SK-N-SH (cell line): ENCODE results near the gene SRSF6. TPM values are rescaled to one million over a fixed set of nuclear protein-coding genes. Genes with fewer than 3 reads are reported as not detected.

ENCODE experiments used
- CTCF ChIA-PET: fragments of 300-600, 350-600 bp; formaldehyde crosslinking; extraction: SDS; loops from one replicate; lab custom pipeline; 2021; lab: Yijun Ruan, JAX
- POLR2A ChIA-PET: fragments of 350-600 bp; sonication (Branson Sonifier 250); formaldehyde crosslinking; extraction: SDS; loops from one replicate; lab custom pipeline; 2020; ENCODE audit warnings: antibody characterized with exemption, inconsistent platforms; lab: Yijun Ruan, JAX
- DNase-seq: peaks from one replicate; pipeline ENCODE4 v3.0.0; 2012
- H2AFZ ChIP-seq: fragments of 200-600 bp; sonication (generic); 2 replicates; pipeline ENCODE4 v1.8.1; 2016; ENCODE audit warnings: antibody characterized with exemption, mild to moderate bottlenecking, low read depth
- H3F3A ChIP-seq: fragments of 200-600 bp; sonication (generic); replicated peaks from 2 replicates; pipeline ENCODE3; 2016; ENCODE audit warnings: antibody characterized with exemption, mild to moderate bottlenecking; ENCODE audit not compliant: insufficient read depth
- H3K27ac ChIP-seq, 2 experiments: fragments of 200-500 bp in 1 of 2; fragments of 200-600 bp in 1 of 2; sonication (Bioruptor generic) in 1 of 2; sonication (generic), shearing (Covaris generic) in 1 of 2; 2 replicates each; pipeline versions ENCODE4 v1.5.1 to v1.6.1; 2014 to 2016; ENCODE audit warnings: low read depth in 2 of 2, inconsistent platforms in 1 of 2, low read length in 1 of 2, mild to moderate bottlenecking in 1 of 2, mixed read lengths in 1 of 2
- H3K27me3 ChIP-seq: fragments of 200-600 bp; sonication (generic), shearing (Covaris generic); 2 replicates; pipeline ENCODE4 v1.6.1; 2016; ENCODE audit warnings: mixed run types; ENCODE audit not compliant: insufficient read depth
- H3K36me3 ChIP-seq, 2 experiments: fragments of 200-500 bp in 1 of 2; fragments of 200-600 bp in 1 of 2; sonication (Bioruptor generic) in 1 of 2; sonication (generic) in 1 of 2; replicated peaks in 1 of 2; 2 replicates each; pipeline versions ENCODE3 to v1.5.1; 2014 to 2016; ENCODE audit warnings: low read length in 1 of 2, mild to moderate bottlenecking in 1 of 2; ENCODE audit not compliant: insufficient read depth in 2 of 2, control insufficient read depth in 1 of 2
- H3K4me1 ChIP-seq, 2 experiments: fragments of 200-500 bp in 1 of 2; fragments of 200-600 bp in 1 of 2; sonication (Bioruptor generic) in 1 of 2; sonication (generic), shearing (Covaris generic) in 1 of 2; 2 replicates each; pipeline versions ENCODE4 v1.5.1 to v1.6.1; 2014 to 2016; ENCODE audit warnings: low read depth in 1 of 2, low read length in 1 of 2, mixed run types in 1 of 2; ENCODE audit not compliant: insufficient read depth in 2 of 2, control insufficient read depth in 1 of 2
- H3K4me2 ChIP-seq: fragments of 200-600 bp; sonication (generic), shearing (Covaris generic); 2 replicates; pipeline ENCODE4 v1.6.1; 2017; ENCODE audit warnings: mixed run types
- H3K4me3 ChIP-seq, 2 experiments: fragments of 200-500 bp in 1 of 2; fragments of 200-600 bp in 1 of 2; sonication (Bioruptor generic) in 1 of 2; sonication (generic), shearing (Covaris generic) in 1 of 2; 2 replicates each; pipeline versions ENCODE4 v1.5.1 to v1.8.1; 2014 to 2016; ENCODE audit warnings: low read depth in 2 of 2, inconsistent platforms in 1 of 2, low read length in 1 of 2, mild to moderate bottlenecking in 1 of 2, mixed read lengths in 1 of 2, moderate library complexity in 1 of 2
- H3K79me2 ChIP-seq: fragments of 200-600 bp; sonication (generic); 2 replicates; pipeline ENCODE4 v1.8.1; 2017; ENCODE audit warnings: mild to moderate bottlenecking; ENCODE audit not compliant: insufficient read depth
- H3K9ac ChIP-seq: fragments of 200-600 bp; sonication (generic); 2 replicates; pipeline ENCODE4 v1.6.1; 2017; ENCODE audit warnings: mixed run types
- H3K9me2 ChIP-seq: fragments of 200-600 bp; sonication (generic); 2 replicates; pipeline ENCODE4 v1.6.1; 2017; ENCODE audit warnings: mixed run types
- H3K9me3 ChIP-seq: fragments of 200-600 bp; sonication (generic); 2 replicates; pipeline ENCODE4 v1.6.1; 2017; ENCODE audit warnings: mixed run types, mild to moderate bottlenecking, moderate library complexity
- H4K20me1 ChIP-seq: fragments of 200-600 bp; sonication (generic); 2 replicates; pipeline ENCODE4 v1.6.1; 2017; ENCODE audit warnings: mild to moderate bottlenecking, mixed run types; ENCODE audit not compliant: insufficient read depth
- CTCF ChIP-seq: fragments of 200-600 bp; sonication (generic); IDR thresholded peaks from 2 replicates; pipeline ENCODE4 v1.6.1; 2017; ENCODE audit warnings: antibody characterized with exemption, mild to moderate bottlenecking, moderate library complexity
- ELF1 ChIP-seq: IDR thresholded peaks from 2 replicates; pipeline ENCODE4 v1.4.0; 2012
- EP300 ChIP-seq, 2 experiments: IDR thresholded peaks; 2 replicates each; pipeline versions ENCODE4 v1.4.0 to v1.6.1; 2012; ENCODE audit warnings: borderline replicate concordance in 1 of 2, low read depth in 1 of 2, low read length in 1 of 2
- EZH2phosphoT487 ChIP-seq: fragments of 200-600 bp; sonication (generic); IDR thresholded peaks from 2 replicates; pipeline ENCODE4 v1.6.1; 2017; ENCODE audit warnings: low read depth, mixed run types, mild to moderate bottlenecking, antibody characterized with exemption, moderate library complexity, borderline replicate concordance
- FOSL2 ChIP-seq: IDR thresholded peaks from 2 replicates; pipeline ENCODE4 v1.4.0; 2012; ENCODE audit warnings: low read depth, mild to moderate bottlenecking, moderate library complexity, borderline replicate concordance
- FOXM1 ChIP-seq: IDR thresholded peaks from 2 replicates; pipeline ENCODE4 v1.4.0; 2012; ENCODE audit warnings: low read depth, mild to moderate bottlenecking
- IRF3 ChIP-seq: fragments of 150-350 bp; IDR thresholded peaks from 2 replicates; pipeline ENCODE4 v1.6.1; 2016; ENCODE audit warnings: mild to moderate bottlenecking, low read depth, low read length
- JUND ChIP-seq: IDR thresholded peaks from 2 replicates; pipeline ENCODE4 v1.4.0; 2012
- MEF2A ChIP-seq: IDR thresholded peaks from 2 replicates; pipeline ENCODE4 v1.4.0; 2012; ENCODE audit warnings: low read depth, borderline replicate concordance
- NRF1 ChIP-seq: IDR thresholded peaks from 2 replicates; pipeline ENCODE4 v1.6.1; 2012; ENCODE audit warnings: low read depth, mild to moderate bottlenecking, low read length
- POLR2AphosphoS5 ChIP-seq: IDR thresholded peaks from 2 replicates; pipeline ENCODE4 v1.6.1; 2012; ENCODE audit warnings: low read depth, low read length
- RAD21 ChIP-seq: IDR thresholded peaks from 2 replicates; pipeline ENCODE4 v1.6.1; 2012; ENCODE audit warnings: mild to moderate bottlenecking, low read length
- RCOR1 ChIP-seq: fragments of 150-350 bp; IDR thresholded peaks from 2 replicates; pipeline ENCODE4 v1.6.1; 2017; ENCODE audit warnings: antibody characterized with exemption, low read length
- RFX5 ChIP-seq: IDR thresholded peaks from 2 replicates; pipeline ENCODE4 v1.6.1; 2012; ENCODE audit warnings: mild to moderate bottlenecking, improper control_type of control experiment, low read length
- RXRA ChIP-seq: IDR thresholded peaks from 2 replicates; pipeline ENCODE4 v1.4.0; 2012; ENCODE audit warnings: low read depth, mild to moderate bottlenecking, borderline replicate concordance
- SIN3A ChIP-seq: IDR thresholded peaks from 2 replicates; pipeline ENCODE4 v1.6.1; 2012; ENCODE audit warnings: low read depth, mild to moderate bottlenecking, low read length, moderate library complexity, borderline replicate concordance
- TAF1 ChIP-seq: IDR thresholded peaks from 2 replicates; pipeline ENCODE4 v1.6.1; 2012; ENCODE audit warnings: low read depth, mild to moderate bottlenecking, low read length, moderate library complexity, borderline replicate concordance
- TCF12 ChIP-seq: IDR thresholded peaks from 2 replicates; pipeline ENCODE4 v1.4.0; 2012
- TEAD4 ChIP-seq: IDR thresholded peaks from 2 replicates; pipeline ENCODE4 v1.4.0; 2012; ENCODE audit warnings: mild to moderate bottlenecking, borderline replicate concordance; ENCODE audit not compliant: insufficient read depth
- YY1 ChIP-seq: IDR thresholded peaks from 2 replicates; pipeline ENCODE4 v1.4.0; 2012; ENCODE audit warnings: low read depth, mild to moderate bottlenecking
- WGBS: methylation state at CpG from one replicate; pipeline ENCODE4 v1.1.6; 2017; ENCODE audit warnings: low lambda C conversion rate; 5-methylcytosine and 5-hydroxymethylcytosine counted together
- polyA plus RNA-seq, 3 experiments: library from polyadenylated mRNA; depleted of rRNA; stranded (reverse); fragments of >200 nt; gene quantifications; 2 replicates each; pipeline ENCODE4 v1.2.3, GENCODE V29; 2012
- TF ChIP-seq, protein P1 (sequence below): IDR thresholded peaks from 2 replicates; pipeline ENCODE4 v1.4.0; 2012; ENCODE audit warnings: low read depth, borderline replicate concordance
- TF ChIP-seq, protein P2 (sequence below): IDR thresholded peaks from 2 replicates; pipeline ENCODE4 v1.4.0; 2012; ENCODE audit warnings: low read depth, borderline replicate concordance
- TF ChIP-seq, protein P3 (sequence below): IDR thresholded peaks from 2 replicates; pipeline ENCODE4 v1.4.0; 2012; ENCODE audit warnings: low read depth

Gene SRSF6
- polyA plus RNA-seq, 1 of the 3 experiments (the other 2 are of a cell fraction) = 92.6 TPM

DNA sequence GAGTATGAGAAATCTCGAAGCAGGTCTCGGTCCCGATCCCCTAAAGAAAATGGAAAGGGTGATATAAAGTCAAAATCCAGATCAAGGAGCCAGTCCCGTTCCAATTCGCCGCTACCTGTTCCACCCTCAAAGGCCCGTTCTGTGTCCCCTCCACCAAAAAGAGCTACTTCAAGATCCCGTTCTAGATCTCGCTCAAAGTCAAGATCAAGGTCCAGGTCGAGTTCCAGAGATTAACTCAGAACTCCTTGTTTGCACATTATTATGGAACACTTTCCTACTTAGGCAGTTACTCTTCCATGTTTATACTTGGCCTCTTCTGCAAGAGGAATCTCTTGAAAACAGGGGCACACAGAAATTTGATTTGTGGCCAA lies 3.1 kb downstream of the SRSF6 start (continued):
- TF ChIP-seq, protein P1, sequence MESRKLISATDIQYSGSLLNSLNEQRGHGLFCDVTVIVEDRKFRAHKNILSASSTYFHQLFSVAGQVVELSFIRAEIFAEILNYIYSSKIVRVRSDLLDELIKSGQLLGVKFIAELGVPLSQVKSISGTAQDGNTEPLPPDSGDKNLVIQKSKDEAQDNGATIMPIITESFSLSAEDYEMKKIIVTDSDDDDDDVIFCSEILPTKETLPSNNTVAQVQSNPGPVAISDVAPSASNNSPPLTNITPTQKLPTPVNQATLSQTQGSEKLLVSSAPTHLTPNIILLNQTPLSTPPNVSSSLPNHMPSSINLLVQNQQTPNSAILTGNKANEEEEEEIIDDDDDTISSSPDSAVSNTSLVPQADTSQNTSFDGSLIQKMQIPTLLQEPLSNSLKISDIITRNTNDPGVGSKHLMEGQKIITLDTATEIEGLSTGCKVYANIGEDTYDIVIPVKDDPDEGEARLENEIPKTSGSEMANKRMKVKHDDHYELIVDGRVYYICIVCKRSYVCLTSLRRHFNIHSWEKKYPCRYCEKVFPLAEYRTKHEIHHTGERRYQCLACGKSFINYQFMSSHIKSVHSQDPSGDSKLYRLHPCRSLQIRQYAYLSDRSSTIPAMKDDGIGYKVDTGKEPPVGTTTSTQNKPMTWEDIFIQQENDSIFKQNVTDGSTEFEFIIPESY = no peak
- no peak for TF ChIP-seq MEF2A
- TF ChIP-seq YY1 = no peak
- TF ChIP-seq, protein P2, sequence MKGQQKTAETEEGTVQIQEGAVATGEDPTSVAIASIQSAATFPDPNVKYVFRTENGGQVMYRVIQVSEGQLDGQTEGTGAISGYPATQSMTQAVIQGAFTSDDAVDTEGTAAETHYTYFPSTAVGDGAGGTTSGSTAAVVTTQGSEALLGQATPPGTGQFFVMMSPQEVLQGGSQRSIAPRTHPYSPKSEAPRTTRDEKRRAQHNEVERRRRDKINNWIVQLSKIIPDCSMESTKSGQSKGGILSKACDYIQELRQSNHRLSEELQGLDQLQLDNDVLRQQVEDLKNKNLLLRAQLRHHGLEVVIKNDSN = no peak
- no peak for TF ChIP-seq JUND
- no peak for TF ChIP-seq EP300 (IDR thresholded peaks at IDR 0.05; ENCODE audit: borderline replicate concordance in 1 of 2, low read depth in 1 of 2, low read length in 1 of 2)
- no peak for TF ChIP-seq POLR2AphosphoS5
- no peak for TF ChIP-seq SIN3A

- Histone ChIP-seq H2AFZ (no peak overlapping the region), H3K4me1 (peaks cover 9 to 10% of the 10 kb centered on the region in 2 experiments; a peak in 3 of 4 replicates), H3K4me3 (no peak overlapping the region), H3F3A (peaks cover 57% of the 10 kb centered on the region), H3K4me2 (0 out of 2 replicates have a peak overlapping the region, but pooled peaks have one; percentile 6), H3K9ac (no peak overlapping the region)
- CTCF ChIA-PET = interaction anchor here (0.8 to 2.5 kb wide), 2 partner anchors 13 to 24 kb away, joined by 3 to 6 read pairs; no protein-coding TSS in a partner anchor
- 91% methylated on average over 3 of the region's 3 CpGs for WGBS
- no peak for DNase-seq
- TF ChIP-seq, protein P2 = no peak
- TF ChIP-seq ELF1 (no peak), IRF3 (no peak), TCF12 (no peak), TEAD4 (no peak), RXRA (no peak), CTCF (no peak), RFX5 (no peak), RAD21 (no peak), RCOR1 (no peak), EZH2phosphoT487 (no peak), FOXM1 (no peak), POLR2AphosphoS5 (no peak), TAF1 (no peak), EP300 (IDR thresholded peaks at IDR 0.05; ENCODE audit: borderline replicate concordance in 1 of 2, low read depth in 1 of 2, low read length in 1 of 2) (no peak), FOSL2 (no peak), YY1 (no peak), NRF1 (no peak), MEF2A (no peak)
- TF ChIP-seq, protein P3, sequence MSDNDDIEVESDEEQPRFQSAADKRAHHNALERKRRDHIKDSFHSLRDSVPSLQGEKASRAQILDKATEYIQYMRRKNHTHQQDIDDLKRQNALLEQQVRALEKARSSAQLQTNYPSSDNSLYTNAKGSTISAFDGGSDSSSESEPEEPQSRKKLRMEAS = no peak
- TF ChIP-seq, all 33 proteins: peak for 0
- H3K27me3 ChIP-seq = no peaks in the 10 kb centered on the region
- H3K79me2 ChIP-seq = peaks cover 75% of the 10 kb centered on the region
- H3K9me3 ChIP-seq = no peaks in the 10 kb centered on the region
- POLR2A ChIA-PET = no interaction called here
- H3K9me2 ChIP-seq = no peaks in the 10 kb centered on the region
- no peak overlapping the region; a peak in 1 of 4 replicates for H3K27ac ChIP-seq
- peaks cover 66 to 75% of the 10 kb centered on the region in 2 experiments for H3K36me3 ChIP-seq
- peaks cover 78% of the 10 kb centered on the region for H4K20me1 ChIP-seq
These were observed 4.4 kb downstream of the SRSF6 start for GRCh38 chr20:43461894-43462659.
